Measurements from ENCODE around the gene PRAMEF18.
"Not testable (repeated sequence)": the region's sequence is repeated elsewhere in the genome, so short reads cannot be mapped to it uniquely, and the experiment has no call there.

Gene PRAMEF18

GRCh38 chr1:13225675-13226204 lies at the start of gene PRAMEF18:
Gene PRAMEF18, minus strand, starts transcription at chr1:13226154. Its CDS starts 48 bp downstream, at chr1:13226106.
- not testable (repeated sequence) for DNase-seq

GRCh38 chr1:13265124-13265523 lies 39.2 kb upstream of the PRAMEF18 start:
- DNase-seq: not testable (repeated sequence)

- not testable (repeated sequence) for DNase-seq
Observed at GRCh38 chr1:13253898-13254297, 27.9 kb upstream of the PRAMEF18 start, which contains the start of gene PRAMEF5. Gene PRAMEF5, plus strand, starts transcription at chr1:13254198. Its CDS starts 5,071 bp downstream, at chr1:13259269.

- not testable (repeated sequence) for DNase-seq
Observed at GRCh38 chr1:13247122-13247521, 21.2 kb upstream of the PRAMEF18 start.

- DNase-seq: not testable (repeated sequence)
Observed at GRCh38 chr1:13246554-13246871, 20.6 kb upstream of the PRAMEF18 start.

- not testable (repeated sequence) for DNase-seq
Observed at GRCh38 chr1:13245841-13246553, 20.0 kb upstream of the PRAMEF18 start.

- not testable (repeated sequence) for DNase-seq
Observed at GRCh38 chr1:13243536-13244263, 17.7 kb upstream of the PRAMEF18 start.

GRCh38 chr1:13239633-13240032 lies 13.7 kb upstream of the PRAMEF18 start:
- DNase-seq: not testable (repeated sequence)

- not testable (repeated sequence) for DNase-seq
Observed at GRCh38 chr1:13237572-13237971, 11.6 kb upstream of the PRAMEF18 start.

- not testable (repeated sequence) for DNase-seq
Observed at GRCh38 chr1:13234057-13234456, 8.1 kb upstream of the PRAMEF18 start.

- not testable (repeated sequence) for DNase-seq
Observed at GRCh38 chr1:13232056-13232455, 6.1 kb upstream of the PRAMEF18 start.

- DNase-seq: not testable (repeated sequence)
Observed at GRCh38 chr1:13231061-13231750, 5.3 kb upstream of the PRAMEF18 start.

- not testable (repeated sequence) for DNase-seq
Observed at GRCh38 chr1:13230601-13231000, 4.6 kb upstream of the PRAMEF18 start.

GRCh38 chr1:13230096-13230495 lies 4.1 kb upstream of the PRAMEF18 start:
- DNase-seq: not testable (repeated sequence)

- DNase-seq: no peak
Observed at GRCh38 chr1:13228343-13228781, 2.4 kb upstream of the PRAMEF18 start.

- DNase-seq: not testable (repeated sequence)
Observed at GRCh38 chr1:13227271-13228055, 1.5 kb upstream of the PRAMEF18 start.

GRCh38 chr1:13224480-13225060 lies 1.4 kb downstream of the PRAMEF18 start:
- DNase-seq: no peak

- DNase-seq: not testable (repeated sequence)
Observed at GRCh38 chr1:13222788-13223187, 3.2 kb downstream of the PRAMEF18 start.

- not testable (repeated sequence) for DNase-seq
Observed at GRCh38 chr1:13219203-13219602, 6.8 kb downstream of the PRAMEF18 start.

- DNase-seq: not testable (repeated sequence)
Observed at GRCh38 chr1:13216619-13217018, 9.3 kb downstream of the PRAMEF18 start.

GRCh38 chr1:13208712-13209111 lies 17.2 kb downstream of the PRAMEF18 start:
- DNase-seq: not testable (repeated sequence)

GRCh38 chr1:13201309-13201708 lies 24.6 kb downstream of the PRAMEF18 start, which contains the start of gene PRAMEF13:
Gene PRAMEF13, minus strand, starts transcription at chr1:13201409. Its CDS starts 1,820 bp downstream, at chr1:13199589.
- DNase-seq: not testable (repeated sequence)

All from NCI-H1048 (cell line).